ENCODE results near the gene PSMG4.

Gene PSMG4

GRCh38 chr6:3287308-3287707 is 28.6 kb downstream of the PSMG4 start:
- TF ChIP-seq SIN3A (IDR thresholded peaks at IDR 0.05; ENCODE audit: borderline replicate concordance, insufficient read depth, low read length): no peak
- TF ChIP-seq FOXP2 (optimal IDR thresholded peaks at IDR 0.05; ENCODE audit: borderline replicate concordance, extremely low read depth, extremely low read length, insufficient read depth): no peak
- no peak for TF ChIP-seq REST (IDR thresholded peaks at IDR 0.05; ENCODE audit: insufficient read depth in 1 of 2, low read depth in 2 of 2, low read length in 2 of 2)
- TF ChIP-seq POLR2AphosphoS5 (IDR thresholded peaks at IDR 0.05; ENCODE audit: low read depth, low read length): no peak
- no peak for TF ChIP-seq TAF1 (IDR thresholded peaks at IDR 0.05; ENCODE audit: borderline replicate concordance, insufficient read depth, low read length)

- TF ChIP-seq FOXP2 (optimal IDR thresholded peaks at IDR 0.05; ENCODE audit: borderline replicate concordance, extremely low read depth, extremely low read length, insufficient read depth) (no peak), POLR2AphosphoS5 (IDR thresholded peaks at IDR 0.05; ENCODE audit: low read depth, low read length) (no peak), REST (IDR thresholded peaks at IDR 0.05; ENCODE audit: insufficient read depth in 1 of 2, low read depth in 2 of 2, low read length in 2 of 2) (no peak), TAF1 (IDR thresholded peaks at IDR 0.05; ENCODE audit: borderline replicate concordance, insufficient read depth, low read length) (no peak), SIN3A (IDR thresholded peaks at IDR 0.05; ENCODE audit: borderline replicate concordance, insufficient read depth, low read length) (no peak)
Measured at GRCh38 chr6:3287976-3288707, 29.4 kb downstream of the PSMG4 start.

GRCh38 chr6:3288711-3289663 is 30.2 kb downstream of the PSMG4 start:
- TF ChIP-seq REST (IDR thresholded peaks at IDR 0.05; ENCODE audit: insufficient read depth in 1 of 2, low read depth in 2 of 2, low read length in 2 of 2) (no peak), SIN3A (IDR thresholded peaks at IDR 0.05; ENCODE audit: borderline replicate concordance, insufficient read depth, low read length) (no peak), FOXP2 (optimal IDR thresholded peaks at IDR 0.05; ENCODE audit: borderline replicate concordance, extremely low read depth, extremely low read length, insufficient read depth) (no peak), TAF1 (IDR thresholded peaks at IDR 0.05; ENCODE audit: borderline replicate concordance, insufficient read depth, low read length) (no peak), POLR2AphosphoS5 (IDR thresholded peaks at IDR 0.05; ENCODE audit: low read depth, low read length) (no peak)

DNA sequence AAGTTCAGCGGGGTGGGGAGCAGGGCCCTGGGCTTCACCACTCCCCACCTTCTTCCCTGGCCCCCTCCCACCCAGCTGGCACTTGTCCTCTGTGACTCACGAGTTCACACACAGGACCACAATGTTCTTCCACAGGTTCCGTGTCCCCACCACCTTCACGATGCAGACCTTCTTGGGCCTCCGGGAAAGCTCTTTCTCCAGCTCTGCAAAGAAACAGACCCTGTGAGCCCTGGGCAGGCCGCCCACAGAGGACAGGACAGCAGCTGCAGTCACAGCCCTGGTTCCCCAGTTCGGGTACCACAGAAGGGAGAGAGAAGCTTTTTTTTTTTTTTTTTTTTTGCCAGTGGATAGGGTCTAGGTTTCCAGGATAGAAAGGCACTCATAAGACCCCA is 30.9 kb downstream of the PSMG4 start:
- TF ChIP-seq TAF1 (IDR thresholded peaks at IDR 0.05; ENCODE audit: borderline replicate concordance, insufficient read depth, low read length) (no peak), FOXP2 (optimal IDR thresholded peaks at IDR 0.05; ENCODE audit: borderline replicate concordance, extremely low read depth, extremely low read length, insufficient read depth) (no peak), REST (IDR thresholded peaks at IDR 0.05; ENCODE audit: insufficient read depth in 1 of 2, low read depth in 2 of 2, low read length in 2 of 2) (no peak), POLR2AphosphoS5 (IDR thresholded peaks at IDR 0.05; ENCODE audit: low read depth, low read length) (no peak), SIN3A (IDR thresholded peaks at IDR 0.05; ENCODE audit: borderline replicate concordance, insufficient read depth, low read length) (no peak)

Data from PFSK-1 (cell line).